Epithelial cell of alveolus of lung (primary cell): Measurements from ENCODE around the gene ARL4D. TPM values are rescaled to one million over a fixed set of nuclear protein-coding genes. Genes with fewer than 3 reads are reported as not detected.

ENCODE experiments used
- total RNA-seq: library from RNA; depleted of rRNA; stranded (reverse); fragments of >200 nt; gene quantifications from 2 replicates; pipeline ENCODE4 v1.2.1, GENCODE V29; 2015

Gene ARL4D
- 3.5 and 9.3 TPM in 2 replicates for total RNA-seq

DNA sequence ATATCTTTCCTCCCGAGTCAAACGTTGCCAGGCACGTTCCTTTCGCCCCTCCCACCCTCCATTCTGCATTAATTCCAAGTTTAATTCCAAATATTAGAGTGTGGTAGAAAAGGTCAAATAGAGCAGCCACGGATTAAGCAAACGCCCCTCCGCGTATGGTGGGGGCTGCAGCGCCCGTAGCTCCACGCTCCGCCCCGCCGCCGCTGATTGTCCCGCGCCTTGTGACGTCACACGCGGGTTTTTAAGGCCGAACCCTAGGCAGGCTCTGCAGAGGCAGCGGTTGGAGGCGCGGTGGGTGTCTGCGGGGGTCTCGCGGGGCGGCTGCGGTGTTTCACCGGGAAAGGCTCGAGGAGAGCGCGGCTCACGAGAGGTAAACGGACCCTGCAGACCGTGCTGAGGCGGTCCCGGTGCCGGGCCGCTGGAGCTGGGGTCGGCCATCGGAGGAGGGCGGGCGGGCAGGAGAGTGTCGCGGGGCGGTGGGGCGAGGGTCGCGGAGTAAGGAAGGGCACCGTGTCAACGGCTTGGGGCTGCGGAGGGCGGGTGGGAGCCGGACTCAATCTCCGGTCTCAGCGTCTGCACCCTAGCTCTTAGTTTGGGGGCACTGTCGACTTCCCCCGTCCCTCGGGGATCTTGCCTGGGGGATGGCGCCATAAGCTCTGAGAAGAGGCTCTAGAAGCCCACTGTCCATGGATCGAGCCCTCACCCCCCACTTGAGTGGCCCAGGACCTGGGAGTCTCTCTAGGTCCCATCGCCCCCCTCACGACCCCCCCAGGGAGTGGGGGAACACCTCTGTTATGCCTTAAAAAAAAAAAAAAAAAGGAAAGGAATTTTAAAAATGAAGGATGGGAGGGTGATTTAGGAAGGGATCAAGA lies at the start of gene ARL4D:
TSS of gene ARL4D (plus strand) at position 270 of the 872 bp plus-strand sequence. CDS start 740 bp downstream, outside the sequence.

Other genes with a start within 250 kb of the ARL4D start
- 58.8 and 106 TPM in 2 replicates for gene NBR1, start 227.8 kb upstream of the ARL4D start, total RNA-seq
- gene TMEM106A, start 187.1 kb upstream of the ARL4D start, total RNA-seq, result 2.8 and 5.6 TPM in 2 replicates
- not detected in 2 replicates for gene CCDC200, start 170.4 kb upstream of the ARL4D start, total RNA-seq
- not detected in 2 replicates for gene RNU2-1, start 165.0 kb upstream of the ARL4D start, total RNA-seq
- gene DHX8, start 85.0 kb downstream of the ARL4D start, total RNA-seq, result 30.7 and 33.6 TPM in 2 replicates
- gene ETV4, start 147.3 kb downstream of the ARL4D start, total RNA-seq, result 10.8 and 42.8 TPM in 2 replicates